ENCODE results near the gene NAA16. TPM values are rescaled to one million over a fixed set of nuclear protein-coding genes. Genes with fewer than 3 reads are reported as not detected.

The NAA16 gene
- total and polyA plus RNA-seq, 10 of the 15 experiments (the other 5 are each of a cell fraction or from before 2014, with no cell fraction given): 5.4 to 18.5 (median 13.2) TPM

- BruUV-seq (replicated peaks): no TSS peak
- Histone ChIP-seq H3K79me2 (ENCODE audit: control insufficient read depth, insufficient read depth, low read length) (no peaks in the 10 kb centered on the region), H3K36me3 (ENCODE audit: control insufficient read depth in 2 of 2, insufficient read depth in 2 of 2, low read length in 1 of 2) (no peaks in the 10 kb centered on the region), H4K20me1 (ENCODE audit: control insufficient read depth, insufficient read depth) (no peaks in the 10 kb centered on the region), H3K4me1 (ENCODE audit: control insufficient read depth, insufficient read depth, low read length) (no peaks in the 10 kb centered on the region), H3K9me3 (replicated peaks; ENCODE audit: control insufficient read depth, insufficient read depth, low read length) (no peaks in the 10 kb centered on the region), H3K27ac (ENCODE audit: control insufficient read depth, insufficient read depth) (no peak overlapping the region), H3K27me3 (replicated peaks in 1 of 2; ENCODE audit: control insufficient read depth in 2 of 2, insufficient read depth in 2 of 2, low read length in 1 of 2) (no peaks in the 10 kb centered on the region), H2AFZ (ENCODE audit: control insufficient read depth, low read depth, low read length) (no peak overlapping the region), H3K9ac (ENCODE audit: control insufficient read depth, insufficient read depth, low read length) (no peak overlapping the region), H3K4me3 (no peak overlapping the region), H3K4me2 (ENCODE audit: control insufficient read depth, insufficient read depth) (no peak overlapping the region)
- DNase-seq (ENCODE audit: low read depth, low spot score) (no peak), FAIRE-seq (no peak), ATAC-seq (no peak)
- ChIA-PET SMC1A (ENCODE audit: uncharacterized antibody, unreplicated experiment) (interaction anchor here (1.1 kb wide), 1 partner anchor 236 kb away, joined by 3 read pairs; no protein-coding TSS in a partner anchor), CTCF (no interaction called here), RAD21 (ENCODE audit: unreplicated experiment) (interaction anchor here (0.8 kb wide), 1 partner anchor 237 kb away, joined by 4 read pairs; no protein-coding TSS in a partner anchor), POLR2A (interaction anchor here (0.6 kb wide), 1 partner anchor 153 kb away, joined by 3 read pairs; no protein-coding TSS in a partner anchor)
- intact Hi-C loops (cut with micrococcal nuclease; ENCODE audit: unreplicated experiment): no loop called here
- in situ Hi-C loops (cut with MboI): no loop called here
- WGBS (ENCODE audit: insufficient coverage, insufficient replicate concordance, low lambda C conversion rate, missing lambda C conversion rate): 31% methylated on average over 3 of the region's 3 CpGs
- TF ChIP-seq MTA2 (IDR thresholded peaks at IDR 0.05; ENCODE audit: low read depth) (no peak), E2F4 (IDR thresholded peaks at IDR 0.05; ENCODE audit: low read depth, low read length) (no peak), BMI1 (IDR thresholded peaks at IDR 0.05; ENCODE audit: borderline replicate concordance) (no peak), ZBTB40 (IDR thresholded peaks at IDR 0.05; ENCODE audit: borderline replicate concordance) (no peak), USF1 (IDR thresholded peaks at IDR 0.05; ENCODE audit: borderline replicate concordance, extremely low read length, insufficient read depth, low read depth, low read length) (no peak), BCLAF1 (IDR thresholded peaks at IDR 0.05) (no peak), ESRRA (IDR thresholded peaks at IDR 0.05; ENCODE audit: low read length) (no peak), NFXL1 (IDR thresholded peaks at IDR 0.05; ENCODE audit: borderline replicate concordance) (no peak)
- TF ChIP-seq, protein P1, sequence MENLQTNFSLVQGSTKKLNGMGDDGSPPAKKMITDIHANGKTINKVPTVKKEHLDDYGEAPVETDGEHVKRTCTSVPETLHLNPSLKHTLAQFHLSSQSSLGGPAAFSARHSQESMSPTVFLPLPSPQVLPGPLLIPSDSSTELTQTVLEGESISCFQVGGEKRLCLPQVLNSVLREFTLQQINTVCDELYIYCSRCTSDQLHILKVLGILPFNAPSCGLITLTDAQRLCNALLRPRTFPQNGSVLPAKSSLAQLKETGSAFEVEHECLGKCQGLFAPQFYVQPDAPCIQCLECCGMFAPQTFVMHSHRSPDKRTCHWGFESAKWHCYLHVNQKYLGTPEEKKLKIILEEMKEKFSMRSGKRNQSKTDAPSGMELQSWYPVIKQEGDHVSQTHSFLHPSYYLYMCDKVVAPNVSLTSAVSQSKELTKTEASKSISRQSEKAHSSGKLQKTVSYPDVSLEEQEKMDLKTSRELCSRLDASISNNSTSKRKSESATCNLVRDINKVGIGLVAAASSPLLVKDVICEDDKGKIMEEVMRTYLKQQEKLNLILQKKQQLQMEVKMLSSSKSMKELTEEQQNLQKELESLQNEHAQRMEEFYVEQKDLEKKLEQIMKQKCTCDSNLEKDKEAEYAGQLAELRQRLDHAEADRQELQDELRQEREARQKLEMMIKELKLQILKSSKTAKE (IDR thresholded peaks at IDR 0.05; ENCODE audit: low read depth, poor library complexity, severe bottlenecking): no peak
- TF ChIP-seq, protein P2, sequence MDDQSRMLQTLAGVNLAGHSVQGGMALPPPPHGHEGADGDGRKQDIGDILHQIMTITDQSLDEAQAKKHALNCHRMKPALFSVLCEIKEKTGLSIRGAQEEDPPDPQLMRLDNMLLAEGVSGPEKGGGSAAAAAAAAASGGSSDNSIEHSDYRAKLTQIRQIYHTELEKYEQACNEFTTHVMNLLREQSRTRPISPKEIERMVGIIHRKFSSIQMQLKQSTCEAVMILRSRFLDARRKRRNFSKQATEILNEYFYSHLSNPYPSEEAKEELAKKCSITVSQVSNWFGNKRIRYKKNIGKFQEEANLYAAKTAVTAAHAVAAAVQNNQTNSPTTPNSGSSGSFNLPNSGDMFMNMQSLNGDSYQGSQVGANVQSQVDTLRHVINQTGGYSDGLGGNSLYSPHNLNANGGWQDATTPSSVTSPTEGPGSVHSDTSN (IDR thresholded peaks at IDR 0.05; ENCODE audit: insufficient replicate concordance, low read depth, low read length): no peak
Observed at GRCh38 chr13:41416276-41416675, 105.2 kb downstream of the NAA16 start.

All from GM12878 (cell line).